NCI-H2171 (cell line): ENCODE data around the gene ARPC1A.
"Not testable (repeated sequence)": the region's sequence is repeated elsewhere in the genome, so short reads cannot be mapped to it uniquely, and the experiment has no call there.

Experiments
- DNase-seq: peaks from one replicate; lab custom pipeline; 2025; lab: John Stamatoyannopoulos, UW

ARPC1A gene

DNA sequence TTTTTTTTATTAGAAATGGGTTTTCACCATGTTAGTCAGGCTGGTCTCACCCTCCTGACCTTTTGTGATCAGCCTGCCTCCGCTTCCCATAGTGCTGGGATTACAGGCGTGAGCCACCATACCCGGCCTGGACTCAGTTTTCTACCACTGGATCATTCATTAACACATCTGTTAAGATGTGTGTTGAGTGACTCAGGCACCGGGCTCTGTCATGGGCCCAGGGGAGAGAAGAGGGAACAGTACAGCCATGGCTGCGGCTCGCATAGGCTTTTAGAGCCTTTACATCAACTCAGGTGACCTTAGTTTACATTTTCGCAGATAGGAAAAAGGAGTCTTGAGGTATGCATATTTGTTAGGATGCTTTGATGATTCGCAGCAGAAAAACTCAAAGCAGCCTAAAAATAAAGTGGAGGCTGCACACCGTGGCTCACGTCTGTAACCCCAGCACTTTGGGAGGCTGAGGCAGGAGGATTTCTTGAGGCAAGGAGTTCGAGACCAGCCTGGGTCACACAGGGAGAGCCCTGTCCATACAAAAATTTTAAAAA lies 45.8 kb downstream of the ARPC1A start:
- DNase-seq: no peak

DNA sequence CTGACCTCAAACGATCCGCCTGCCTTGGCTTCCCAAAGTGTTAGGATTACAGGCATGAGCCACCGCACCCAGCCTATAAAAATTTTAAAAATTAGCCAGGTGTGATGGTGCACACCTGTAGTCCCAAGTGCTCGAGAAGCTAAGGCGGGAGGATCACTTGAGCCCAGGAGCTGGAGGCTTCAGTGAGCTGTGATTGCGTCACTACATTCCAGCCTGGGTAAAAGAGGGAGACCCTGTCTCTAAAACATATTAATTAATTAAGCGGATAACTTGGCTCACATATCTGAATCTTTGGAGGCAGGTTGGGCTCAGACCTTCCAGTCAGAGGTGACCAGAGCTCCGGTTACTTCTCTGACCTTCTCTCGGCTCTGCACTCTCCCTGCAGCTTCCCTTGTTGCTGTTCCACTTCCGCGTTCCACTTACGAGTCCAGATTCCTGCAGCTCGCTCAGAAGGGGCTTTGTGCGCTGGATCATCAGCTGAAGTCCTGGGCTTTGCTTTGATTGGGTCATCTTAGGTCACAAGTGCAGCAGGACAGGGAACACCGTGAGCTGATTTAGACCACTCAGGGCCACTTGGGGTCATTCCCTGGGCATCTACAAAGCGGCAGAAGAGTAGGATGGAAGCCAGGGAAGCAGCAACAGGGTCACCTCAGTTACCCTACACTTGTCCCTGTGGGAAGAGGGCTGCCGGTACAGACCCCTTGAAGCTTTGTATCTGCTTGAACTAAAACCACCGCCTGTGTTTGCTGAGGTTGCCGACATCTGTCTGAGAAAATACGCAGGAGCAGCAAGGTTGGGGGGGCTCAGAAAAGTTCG lies 46.8 kb downstream of the ARPC1A start:
- DNase-seq: no peak

GRCh38 chr7:99373091-99374066 lies 47.7 kb downstream of the ARPC1A start:
- DNase-seq: no peak

DNA sequence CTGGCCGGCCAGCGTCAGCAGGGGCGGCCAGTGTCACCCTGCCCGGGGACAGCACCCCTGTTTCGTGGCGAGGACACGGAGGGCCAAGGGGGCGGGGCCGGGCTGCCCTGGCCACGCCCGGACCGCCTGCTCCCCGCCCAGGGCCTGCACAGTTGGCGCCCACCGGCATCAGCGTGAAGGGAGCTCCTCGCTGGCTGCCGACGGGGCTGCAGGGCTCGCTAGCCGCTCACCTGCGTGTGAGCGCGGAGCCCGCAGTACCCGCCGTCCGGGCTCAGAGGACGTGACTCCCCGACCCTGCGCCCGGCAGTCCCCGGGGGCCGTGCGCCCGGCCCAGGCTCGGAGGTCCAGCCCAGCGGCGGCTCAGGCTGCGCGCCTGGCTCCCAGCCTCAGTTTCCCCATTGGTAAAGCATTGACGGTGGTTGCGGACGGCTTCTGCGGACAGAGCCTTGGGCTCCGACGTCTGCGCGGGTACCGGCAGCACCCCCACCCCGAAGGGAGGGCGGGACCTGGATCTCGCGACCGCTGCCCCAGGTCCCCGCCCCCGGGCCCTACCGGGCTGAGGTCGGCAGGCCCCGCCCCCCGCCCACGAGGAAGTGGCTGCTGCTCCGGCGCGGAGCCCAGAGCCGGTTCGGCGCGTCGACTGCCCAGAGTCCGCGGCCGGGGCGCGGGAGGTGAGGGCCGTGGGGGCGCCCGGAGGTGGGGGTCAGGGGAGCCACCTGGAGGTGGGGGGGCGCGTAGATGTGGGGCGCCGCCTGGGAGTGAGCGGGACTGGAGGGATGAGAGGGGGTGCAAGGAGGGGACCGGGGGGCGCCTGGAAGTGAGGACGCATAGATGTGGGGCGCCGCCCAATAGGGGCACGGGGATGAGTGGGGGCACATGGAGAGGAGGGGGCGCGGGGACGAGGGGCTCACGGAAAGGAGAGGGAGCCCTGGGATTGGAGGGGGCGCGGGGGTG lies 48.7 kb downstream of the ARPC1A start, which contains the start of gene ARPC1B:
ARPC1B (plus strand) TSS at position 620 of the 954 bp plus-strand sequence. CDS start 10,985 bp downstream, outside the sequence.
- peak; percentile 7 for DNase-seq

GRCh38 chr7:99375070-99375807 lies 49.5 kb downstream of the ARPC1A start:
- peak; percentile 15 for DNase-seq

GRCh38 chr7:99379043-99379577 lies 53.4 kb downstream of the ARPC1A start:
- no peak for DNase-seq

GRCh38 chr7:99379693-99380031 lies 54.0 kb downstream of the ARPC1A start:
- DNase-seq: not testable (repeated sequence)

- DNase-seq: no peak
These were observed 54.5 kb downstream of the ARPC1A start for GRCh38 chr7:99380032-99380822.

- no peak for DNase-seq
These were observed 55.3 kb downstream of the ARPC1A start for GRCh38 chr7:99380823-99381663.

DNA sequence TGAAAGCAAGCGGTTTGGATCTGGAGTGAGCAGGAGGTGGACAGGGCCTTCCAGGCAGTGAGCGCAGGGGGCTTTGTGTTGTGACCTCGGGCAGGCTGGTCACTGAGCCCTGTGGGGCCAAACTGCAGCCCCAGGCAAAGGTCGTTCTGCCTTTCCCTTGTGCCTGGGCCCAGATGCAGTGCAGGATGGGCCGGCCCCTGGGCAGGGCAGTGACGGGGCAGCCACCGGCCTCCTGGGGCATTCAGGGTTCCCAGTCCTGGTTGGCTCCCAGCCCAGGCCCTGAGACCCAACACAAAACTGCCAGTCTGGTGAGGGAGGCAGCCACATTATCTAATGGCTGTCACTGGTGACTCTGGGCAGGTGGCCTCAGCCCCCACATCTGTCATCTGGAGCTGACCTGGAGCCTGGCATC lies 56.0 kb downstream of the ARPC1A start:
- DNase-seq: no peak

- DNase-seq: no peak
These were observed 57.5 kb downstream of the ARPC1A start for GRCh38 chr7:99383203-99383602.

- no peak for DNase-seq
These were observed 58.2 kb downstream of the ARPC1A start for GRCh38 chr7:99383791-99384370.

DNA sequence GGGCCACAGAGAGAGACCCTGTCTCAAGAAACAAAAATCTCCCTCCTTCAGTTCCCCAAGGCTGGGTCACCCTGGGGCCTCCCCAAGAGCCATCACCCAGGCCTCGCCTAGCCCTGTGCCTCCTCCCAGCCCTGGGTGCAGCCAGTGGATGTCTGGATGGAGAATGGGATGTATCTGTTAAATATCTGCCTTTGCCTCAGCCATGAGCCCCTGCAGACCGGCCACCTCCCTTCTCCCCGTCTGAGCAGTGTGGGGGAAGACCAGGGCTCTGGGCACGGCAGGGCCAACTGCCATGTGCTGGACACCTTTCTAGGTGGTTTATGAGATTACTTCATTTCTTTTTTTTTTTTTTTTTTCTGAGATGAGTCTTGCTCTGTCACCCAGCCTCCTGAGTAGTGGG lies 58.8 kb downstream of the ARPC1A start:
- DNase-seq: no peak

- DNase-seq: no peak
These were observed 59.9 kb downstream of the ARPC1A start for GRCh38 chr7:99385564-99385963.

DNA sequence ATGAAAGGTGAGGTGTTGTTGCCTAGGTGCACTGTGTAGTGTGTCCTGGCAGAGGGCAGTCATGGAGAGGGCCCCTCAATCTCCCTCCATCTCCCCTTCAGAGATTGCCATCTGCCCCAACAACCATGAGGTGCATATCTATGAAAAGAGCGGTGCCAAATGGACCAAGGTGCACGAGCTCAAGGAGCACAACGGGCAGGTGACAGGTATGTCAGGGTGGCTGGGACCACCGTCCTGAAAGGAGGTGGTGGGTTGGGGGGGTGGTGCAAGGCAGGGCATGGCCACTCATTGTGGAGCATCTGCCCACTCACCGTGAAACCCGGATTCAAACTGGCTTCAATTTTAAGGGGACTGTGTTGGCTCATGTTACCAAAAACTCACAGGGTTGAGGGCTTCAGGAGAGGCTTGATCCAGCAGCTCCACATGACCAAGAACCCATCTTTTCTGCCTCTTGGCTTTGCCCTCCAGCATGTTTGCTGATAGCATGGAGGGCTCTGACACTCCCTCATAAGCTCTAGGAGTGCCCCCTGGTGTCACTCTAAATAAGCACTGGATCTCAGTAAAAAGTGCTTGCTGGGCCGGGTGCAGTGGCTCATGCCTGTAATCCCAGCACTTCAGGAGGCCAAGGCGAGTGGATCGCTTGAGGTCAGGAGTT lies 61.0 kb downstream of the ARPC1A start:
- DNase-seq: no peak

DNA sequence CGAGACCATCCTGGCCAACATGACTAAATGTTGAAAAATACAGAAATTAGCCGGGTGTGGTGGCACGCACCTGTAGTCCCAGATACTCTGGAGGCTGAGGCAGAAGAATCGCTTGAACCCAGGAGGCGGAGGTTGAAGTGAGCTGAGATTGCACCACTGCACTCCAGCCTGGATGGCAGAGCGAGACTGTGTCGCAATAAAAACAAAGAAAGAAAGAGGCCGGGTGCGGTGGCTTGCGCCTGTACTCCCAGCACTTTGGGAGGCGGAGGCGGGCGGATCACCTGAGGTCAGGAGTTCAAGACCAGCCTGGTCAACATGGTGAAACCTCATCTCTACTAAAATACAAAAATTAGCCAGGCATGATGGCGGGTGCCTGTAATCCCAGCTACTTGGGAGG lies 61.5 kb downstream of the ARPC1A start:
- not testable (repeated sequence) for DNase-seq

DNA sequence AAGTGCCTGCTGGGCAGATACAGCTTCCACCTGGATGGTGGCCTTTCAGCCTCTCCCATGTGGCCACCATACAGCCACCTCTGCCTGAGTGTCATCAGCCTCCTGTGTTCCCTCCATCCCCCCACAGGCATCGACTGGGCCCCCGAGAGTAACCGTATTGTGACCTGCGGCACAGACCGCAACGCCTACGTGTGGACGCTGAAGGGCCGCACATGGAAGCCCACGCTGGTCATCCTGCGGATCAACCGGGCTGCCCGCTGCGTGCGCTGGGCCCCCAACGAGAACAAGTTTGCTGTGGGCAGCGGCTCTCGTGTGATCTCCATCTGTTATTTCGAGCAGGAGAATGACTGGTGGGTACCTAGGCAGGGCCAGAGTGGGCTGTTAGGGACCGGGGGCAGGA lies 62.2 kb downstream of the ARPC1A start:
- DNase-seq: no peak

- DNase-seq: no peak
These were observed 64.1 kb downstream of the ARPC1A start for GRCh38 chr7:99389772-99390171.
